Keratinocyte (primary cell): ENCODE data around the gene SON.

Experiments
- EZH2 ChIP-seq: IDR thresholded peaks from one replicate; pipeline ENCODE4 v1.6.1; 2012; ENCODE audit warnings: inconsistent platforms, mild to moderate bottlenecking, low read length, moderate library complexity
- TF ChIP-seq, protein P1 (sequence below), 3 experiments: IDR thresholded peaks in 1 of 3; conservative IDR thresholded peaks in 1 of 3; optimal IDR thresholded peaks in 1 of 3; 2 replicates in 2 of 3; 3 replicates in 1 of 3; pipeline versions ENCODE3 to v1.5.1; 2011; ENCODE audit warnings: low read length in 3 of 3, mild to moderate bottlenecking in 3 of 3, moderate library complexity in 2 of 3, control low read depth in 1 of 3, inconsistent platforms in 1 of 3; ENCODE audit not compliant: insufficient read depth in 2 of 3; ENCODE audit errors: extremely low read depth in 1 of 3

DNA sequence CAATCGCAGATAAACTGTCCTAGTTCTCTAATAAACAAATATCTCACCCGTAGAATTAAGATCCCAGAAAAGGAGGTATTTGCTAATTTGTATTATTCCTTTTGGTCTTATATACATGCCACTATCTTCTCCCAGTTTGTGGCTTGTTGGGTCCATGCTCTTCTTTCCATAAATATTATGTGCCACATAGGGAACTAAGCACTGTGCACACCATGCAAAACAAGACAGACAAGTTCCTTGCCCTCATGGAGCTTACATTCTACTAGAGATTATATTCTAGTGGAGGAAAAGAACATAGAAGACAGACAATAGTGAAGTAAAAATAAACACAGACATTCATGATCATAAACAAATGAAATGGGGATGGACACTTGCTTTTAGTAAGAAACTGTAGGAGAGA is 5.6 kb upstream of the SON start:
- TF ChIP-seq, protein P1, sequence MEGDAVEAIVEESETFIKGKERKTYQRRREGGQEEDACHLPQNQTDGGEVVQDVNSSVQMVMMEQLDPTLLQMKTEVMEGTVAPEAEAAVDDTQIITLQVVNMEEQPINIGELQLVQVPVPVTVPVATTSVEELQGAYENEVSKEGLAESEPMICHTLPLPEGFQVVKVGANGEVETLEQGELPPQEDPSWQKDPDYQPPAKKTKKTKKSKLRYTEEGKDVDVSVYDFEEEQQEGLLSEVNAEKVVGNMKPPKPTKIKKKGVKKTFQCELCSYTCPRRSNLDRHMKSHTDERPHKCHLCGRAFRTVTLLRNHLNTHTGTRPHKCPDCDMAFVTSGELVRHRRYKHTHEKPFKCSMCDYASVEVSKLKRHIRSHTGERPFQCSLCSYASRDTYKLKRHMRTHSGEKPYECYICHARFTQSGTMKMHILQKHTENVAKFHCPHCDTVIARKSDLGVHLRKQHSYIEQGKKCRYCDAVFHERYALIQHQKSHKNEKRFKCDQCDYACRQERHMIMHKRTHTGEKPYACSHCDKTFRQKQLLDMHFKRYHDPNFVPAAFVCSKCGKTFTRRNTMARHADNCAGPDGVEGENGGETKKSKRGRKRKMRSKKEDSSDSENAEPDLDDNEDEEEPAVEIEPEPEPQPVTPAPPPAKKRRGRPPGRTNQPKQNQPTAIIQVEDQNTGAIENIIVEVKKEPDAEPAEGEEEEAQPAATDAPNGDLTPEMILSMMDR (optimal IDR thresholded peaks at IDR 0.05 in 1 of 3, IDR thresholded peaks at IDR 0.05 in 1 of 3, conservative IDR thresholded peaks at IDR 0.05 in 1 of 3; ENCODE audit: extremely low read depth in 1 of 3, insufficient read depth in 2 of 3, low read length in 3 of 3) = no peak
- TF ChIP-seq EZH2 = no peak
